HEK293 (cell line): ENCODE data around the gene ABCG4.

ENCODE experiments used
- CTCF ChIA-PET: fragments of 350-600 bp; formaldehyde crosslinking; extraction: SDS; loops from one replicate; lab custom pipeline; 2021; ENCODE audit warnings: antibody characterized with exemption; lab: Yijun Ruan, JAX
- POLR2A ChIA-PET: fragments of 300-600 bp; formaldehyde crosslinking; extraction: SDS; loops from one replicate; lab custom pipeline; 2020; ENCODE audit warnings: antibody characterized with exemption, inconsistent platforms; lab: Yijun Ruan, JAX
- H3K27ac ChIP-seq: fragments of 200-500 bp; sonication (Bioruptor generic); 2 replicates; pipeline ENCODE4 v1.5.1; 2014; ENCODE audit warnings: low read depth, low read length, control low read depth, inconsistent platforms; ENCODE audit errors: extremely low read depth
- H3K36me3 ChIP-seq, 2 experiments: fragments of 200-500 bp in 1 of 2; sonication (Bioruptor generic) in 1 of 2; 1 replicate in 1 of 2; 2 replicates in 1 of 2; pipeline ENCODE4 v1.5.1; 2014 to 2017; ENCODE audit warnings: inconsistent platforms in 2 of 2, low read length in 2 of 2; ENCODE audit not compliant: control insufficient read depth in 2 of 2, insufficient read depth in 1 of 2
- H3K4me1 ChIP-seq: fragments of 200-500 bp; sonication (Bioruptor generic); 2 replicates; pipeline ENCODE4 v1.5.1; 2014; ENCODE audit warnings: mild to moderate bottlenecking, low read length, inconsistent platforms; ENCODE audit not compliant: control insufficient read depth, insufficient read depth
- H3K4me3 ChIP-seq: 2 replicates; pipeline ENCODE4 v1.5.1; 2011; ENCODE audit warnings: low read depth, mild to moderate bottlenecking, control low read depth, low read length, moderate library complexity
- H3K9me3 ChIP-seq: fragments of 200-500 bp; sonication (Bioruptor generic); 2 replicates; pipeline ENCODE4 v1.5.1; 2014; ENCODE audit warnings: low read depth, low read length, inconsistent platforms; ENCODE audit not compliant: control insufficient read depth, insufficient read depth
- EGR2 ChIP-seq: fragments of 450-650 bp; formaldehyde crosslinking; IDR thresholded peaks from 2 replicates; pipeline ENCODE4 v1.5.1; 2016; ENCODE audit warnings: low read depth, missing biosample characterization, missing genetic modification characterization
- PRDM2 ChIP-seq: fragments of 450-650 bp; formaldehyde crosslinking; IDR thresholded peaks from 2 replicates; pipeline ENCODE4 v1.5.1; 2016; ENCODE audit warnings: missing biosample characterization, missing genetic modification characterization, borderline replicate concordance
- SCRT1 ChIP-seq: fragments of 450-650 bp; formaldehyde crosslinking; IDR thresholded peaks from 2 replicates; pipeline ENCODE4 v1.5.1; 2016; ENCODE audit warnings: missing biosample characterization, missing genetic modification characterization, borderline replicate concordance
- SP2 ChIP-seq: fragments of 450-650 bp; formaldehyde crosslinking; IDR thresholded peaks from 2 replicates; pipeline ENCODE4 v1.5.1; 2016; ENCODE audit warnings: missing biosample characterization, missing genetic modification characterization
- ZBTB20 ChIP-seq: fragments of 450-650 bp; formaldehyde crosslinking; IDR thresholded peaks from 2 replicates; pipeline ENCODE4 v1.5.1; 2016; ENCODE audit warnings: missing biosample characterization, missing genetic modification characterization
- ZEB2 ChIP-seq: fragments of 450-650 bp; formaldehyde crosslinking; IDR thresholded peaks from 2 replicates; pipeline ENCODE4 v1.5.1; 2016; ENCODE audit warnings: missing biosample characterization, missing genetic modification characterization
- ZFHX2 ChIP-seq: fragments of 450-650 bp; formaldehyde crosslinking; conservative IDR thresholded peaks from 2 replicates; pipeline ENCODE4 v1.5.1; 2016; ENCODE audit warnings: missing biosample characterization, missing genetic modification characterization
- ZNF138 ChIP-seq: fragments of 450-650 bp; formaldehyde crosslinking; IDR thresholded peaks from 2 replicates; pipeline ENCODE4 v1.5.1; 2016; ENCODE audit warnings: missing biosample characterization, missing genetic modification characterization, borderline replicate concordance
- ZNF146 ChIP-seq: fragments of 450-650 bp; formaldehyde crosslinking; IDR thresholded peaks from 2 replicates; pipeline ENCODE4 v1.5.1; 2016; ENCODE audit warnings: missing biosample characterization, missing genetic modification characterization
- ZNF202 ChIP-seq: fragments of 450-650 bp; formaldehyde crosslinking; IDR thresholded peaks from 2 replicates; pipeline ENCODE4 v1.5.1; 2016; ENCODE audit warnings: missing biosample characterization, missing genetic modification characterization, borderline replicate concordance
- ZNF23 ChIP-seq: fragments of 450-650 bp; formaldehyde crosslinking; IDR thresholded peaks from 2 replicates; pipeline ENCODE4 v1.5.1; 2016; ENCODE audit warnings: missing biosample characterization, missing genetic modification characterization, borderline replicate concordance
- ZNF24 ChIP-seq: fragments of 450-650 bp; formaldehyde crosslinking; IDR thresholded peaks from 2 replicates; pipeline ENCODE4 v1.5.1; 2016; ENCODE audit warnings: missing biosample characterization, missing genetic modification characterization
- ZNF335 ChIP-seq: fragments of 450-650 bp; formaldehyde crosslinking; conservative IDR thresholded peaks from 2 replicates; pipeline ENCODE4 v1.5.1; 2016; ENCODE audit warnings: missing biosample characterization, missing genetic modification characterization
- ZNF341 ChIP-seq: fragments of 450-650 bp; formaldehyde crosslinking; IDR thresholded peaks from 2 replicates; pipeline ENCODE4; 2016; ENCODE audit warnings: low read depth, missing biosample characterization, missing genetic modification characterization
- ZNF37A ChIP-seq: fragments of 450-650 bp; IDR thresholded peaks from 2 replicates; pipeline ENCODE4 v1.5.1; 2018; ENCODE audit warnings: missing biosample characterization, missing genetic modification characterization
- ZNF488 ChIP-seq: fragments of 450-650 bp; formaldehyde crosslinking; IDR thresholded peaks from 2 replicates; pipeline ENCODE4 v1.5.1; 2016; ENCODE audit warnings: missing biosample characterization, missing genetic modification characterization
- ZNF530 ChIP-seq: fragments of 450-650 bp; formaldehyde crosslinking; IDR thresholded peaks from 2 replicates; pipeline ENCODE4 v1.5.1; 2016; ENCODE audit warnings: low read depth, missing biosample characterization, missing genetic modification characterization
- ZNF629 ChIP-seq: fragments of 450-650 bp; formaldehyde crosslinking; IDR thresholded peaks from 2 replicates; pipeline ENCODE4 v1.5.1; 2017; ENCODE audit warnings: missing biosample characterization, missing genetic modification characterization
- ZNF768 ChIP-seq: fragments of 450-650 bp; formaldehyde crosslinking; IDR thresholded peaks from 2 replicates; pipeline ENCODE4 v1.5.1; 2018; ENCODE audit warnings: missing biosample characterization, mild to moderate bottlenecking, missing genetic modification characterization
- ZNF837 ChIP-seq: fragments of 450-650 bp; formaldehyde crosslinking; IDR thresholded peaks from 2 replicates; pipeline ENCODE4 v1.5.1; 2016; ENCODE audit warnings: missing biosample characterization, missing genetic modification characterization
- ZSCAN18 ChIP-seq: fragments of 450-650 bp; formaldehyde crosslinking; IDR thresholded peaks from 2 replicates; pipeline ENCODE4 v1.5.1; 2016; ENCODE audit warnings: missing biosample characterization, missing genetic modification characterization
- ZSCAN30 ChIP-seq: fragments of 450-650 bp; IDR thresholded peaks from 2 replicates; pipeline ENCODE4 v1.5.1; 2018; ENCODE audit warnings: missing biosample characterization, mild to moderate bottlenecking, missing genetic modification characterization, moderate library complexity

ABCG4 gene

GRCh38 chr11:119148720-119149017 lies 183 bp upstream of the ABCG4 start (continued):
- TF ChIP-seq ZEB2 (tag by site-specific recombination): peak; percentile 52; the same call in 1 of the 2 replicates

GRCh38 chr11:119149786-119150275 lies 979 bp downstream of the ABCG4 start:
- H3K27ac ChIP-seq: no peak overlapping the region
- H3K4me3 ChIP-seq: no peak overlapping the region
- no peaks in the 10 kb centered on the region for H3K4me1 ChIP-seq
- no peaks in the 10 kb centered on the region for H3K9me3 ChIP-seq
- POLR2A ChIA-PET: interaction anchor here (0.7 kb wide), 1 partner anchor 65 kb away, joined by 3 read pairs; no protein-coding TSS in a partner anchor
- H3K36me3 ChIP-seq: peaks cover 0 to 11% of the 10 kb centered on the region in 2 experiments; a peak in 1 of 3 replicates
- TF ChIP-seq ZNF37A (no peak), ZFHX2 (tag by site-specific recombination) (peak; percentile 37; the same call in 1 of the 2 replicates), SP2 (tag by site-specific recombination) (peak; percentile 49; the same call in 1 of the 2 replicates), ZNF837 (tag by site-specific recombination) (no peak), ZNF488 (no peak), ZBTB20 (tag by site-specific recombination) (0 out of 2 replicates have a peak, but pooled peaks have one; percentile 56), EGR2 (peak; percentile 56; the same call in 1 of the 2 replicates), ZSCAN30 (tag by site-specific recombination) (no peak), SCRT1 (tag by site-specific recombination) (no peak), ZNF629 (tag by site-specific recombination) (no peak), ZNF530 (tag by site-specific recombination) (no peak)
- TF ChIP-seq, all 188 proteins: peak for 4
- CTCF ChIA-PET: interaction anchor here (0.5 to 1.0 kb wide), 2 partner anchors 57 to 87 kb away, joined by 3 read pairs; partner anchors contain the start of gene CBL

GRCh38 chr11:119152043-119152442 lies 3.2 kb downstream of the ABCG4 start:
- no peaks in the 10 kb centered on the region for H3K9me3 ChIP-seq
- peak; percentile 80 for TF ChIP-seq ZNF768 (tag by site-specific recombination)
- TF ChIP-seq ZNF335 (tag by site-specific recombination): no peak
- H3K4me1 ChIP-seq: no peaks in the 10 kb centered on the region
- no peak overlapping the region for H3K27ac ChIP-seq
- no peak overlapping the region for H3K4me3 ChIP-seq
- CTCF ChIA-PET: interaction anchor here (0.6 to 2.9 kb wide), 5 partner anchors 12 to 43 kb away, joined by 3 to 10 read pairs (median 5); no protein-coding TSS in a partner anchor
- H3K36me3 ChIP-seq: peaks cover 0 to 17% of the 10 kb centered on the region in 2 experiments; a peak in 1 of 3 replicates
- POLR2A ChIA-PET: interaction anchor here (0.5 to 0.6 kb wide), 2 partner anchors 12 to 136 kb away, joined by 3 read pairs; no protein-coding TSS in a partner anchor

GRCh38 chr11:119152604-119153003 lies 3.8 kb downstream of the ABCG4 start:
- Histone ChIP-seq H3K36me3 (peaks cover 0 to 17% of the 10 kb centered on the region in 2 experiments; a peak in 1 of 3 replicates), H3K27ac (no peak overlapping the region), H3K4me3 (no peak overlapping the region), H3K9me3 (no peaks in the 10 kb centered on the region), H3K4me1 (no peaks in the 10 kb centered on the region)
- ChIA-PET POLR2A (interaction anchor here (0.6 to 1.3 kb wide), 2 partner anchors 11 to 31 kb away, joined by 3 to 5 read pairs; partner anchors contain the start of gene HINFP), CTCF (interaction anchor here (0.6 to 2.9 kb wide), 6 partner anchors 12 to 246 kb away, joined by 3 to 10 read pairs (median 4); no protein-coding TSS in a partner anchor)
- TF ChIP-seq ZSCAN18 (tag by site-specific recombination): no peak
- TF ChIP-seq ZNF146 (tag by site-specific recombination): no peak
- TF ChIP-seq ZNF202: no peak
- TF ChIP-seq ZNF24 (tag by site-specific recombination): no peak
- TF ChIP-seq ZNF138 (tag by site-specific recombination): no peak
- no peak for TF ChIP-seq ZNF341 (tag by site-specific recombination)
- no peak for TF ChIP-seq ZNF23
- no peak for TF ChIP-seq PRDM2 (tag by site-specific recombination)
